ENCODE results near the gene LUC7L3.

- TF ChIP-seq YY1 (IDR thresholded peaks at IDR 0.05; ENCODE audit: insufficient read depth, insufficient read length): no peak
- no peak for TF ChIP-seq ZNF274 (IDR thresholded peaks at IDR 0.05; ENCODE audit: low read depth, low read length)
- no peak for TF ChIP-seq SUZ12 (IDR thresholded peaks at IDR 0.05; ENCODE audit: extremely low read depth, insufficient read depth, insufficient read length)
Measured at GRCh38 chr17:50800196-50800700, 80.8 kb downstream of the LUC7L3 start.
